Stimulated activated CD8-positive, alpha-beta memory T cell treated with anti-CD3 and anti-CD28 coated beads, Interleukin-15, amount 100 ng/mL, for 48 hours (primary cell): ENCODE measurements around the gene ZFP62.

ENCODE experiments used
- DNase-seq, 2 donors: peaks; one replicate each; pipeline ENCODE4 v3.0.0-alpha.2; 2020; ENCODE audit warnings: low read depth in 2 of 2

Gene ZFP62

GRCh38 chr5:180810959-180811622 is 50.0 kb downstream of the ZFP62 start:
- no peak for DNase-seq

- DNase-seq = peak; percentile 90
Measured at GRCh38 chr5:180810210-180810958, 50.7 kb downstream of the ZFP62 start.

GRCh38 chr5:180809403-180810209 is 51.5 kb downstream of the ZFP62 start:
- DNase-seq = peak; percentile 76 to 88

GRCh38 chr5:180808461-180809000 is 52.5 kb downstream of the ZFP62 start:
- no peak for DNase-seq

GRCh38 chr5:180807654-180808414 is 53.2 kb downstream of the ZFP62 start:
- DNase-seq = no peak

- no peak for DNase-seq
Measured at GRCh38 chr5:180807046-180807445, 54.0 kb downstream of the ZFP62 start.

GRCh38 chr5:180806351-180807011 is 54.6 kb downstream of the ZFP62 start:
- DNase-seq = no peak

- DNase-seq = peak in 1 of 2 donors; percentile 25
Measured at GRCh38 chr5:180804129-180804618, 56.9 kb downstream of the ZFP62 start.

GRCh38 chr5:180803181-180804128 is 57.6 kb downstream of the ZFP62 start:
- peak; percentile 86 for DNase-seq

- peak; percentile 64 to 74 for DNase-seq
Measured at GRCh38 chr5:180802325-180803180, 58.5 kb downstream of the ZFP62 start, which contains the start of gene MGAT1. TSS of gene MGAT1 (minus strand) at chr5:180802806. CDS start at chr5:180792971, 9,835 bp downstream.

GRCh38 chr5:180801596-180802324 is 59.3 kb downstream of the ZFP62 start:
- no peak for DNase-seq

GRCh38 chr5:180799902-180800801 is 60.9 kb downstream of the ZFP62 start:
- no peak for DNase-seq

GRCh38 chr5:180799194-180799593 is 61.9 kb downstream of the ZFP62 start:
- no peak for DNase-seq

GRCh38 chr5:180798193-180798592 is 62.9 kb downstream of the ZFP62 start:
- no peak for DNase-seq
